Epidermal melanocyte (primary cell): Measurements from ENCODE around the gene SKA3.

ENCODE experiments used
- DNase-seq: peaks from one replicate; pipeline ENCODE4 v3.0.0; 2011; ENCODE audit warnings: low spot score; ENCODE audit not compliant: insufficient read length

Gene SKA3

GRCh38 chr13:21117104-21117809 lies 59.1 kb downstream of the SKA3 start:
- no peak for DNase-seq

GRCh38 chr13:21116141-21116540 lies 60.2 kb downstream of the SKA3 start:
- DNase-seq, result no peak

- DNase-seq, result no peak
Measured at GRCh38 chr13:21115231-21115630, 61.1 kb downstream of the SKA3 start.

GRCh38 chr13:21111546-21111945 lies 64.8 kb downstream of the SKA3 start:
- no peak for DNase-seq

- no peak for DNase-seq
Measured at GRCh38 chr13:21109168-21109567, 67.2 kb downstream of the SKA3 start.

- DNase-seq, result peak; percentile 61
Measured at GRCh38 chr13:21106089-21106488, 70.3 kb downstream of the SKA3 start.

- DNase-seq, result no peak
Measured at GRCh38 chr13:21104199-21105019, 71.9 kb downstream of the SKA3 start.
